CD4-positive, alpha-beta T cell treated with Interferon gamma for 1 hour (primary cell): ENCODE results near the gene CCDC38.

ENCODE experiments used
- DNase-seq: peaks from one replicate; pipeline ENCODE4 v3.0.0-alpha.2; 2020

Gene CCDC38

DNA sequence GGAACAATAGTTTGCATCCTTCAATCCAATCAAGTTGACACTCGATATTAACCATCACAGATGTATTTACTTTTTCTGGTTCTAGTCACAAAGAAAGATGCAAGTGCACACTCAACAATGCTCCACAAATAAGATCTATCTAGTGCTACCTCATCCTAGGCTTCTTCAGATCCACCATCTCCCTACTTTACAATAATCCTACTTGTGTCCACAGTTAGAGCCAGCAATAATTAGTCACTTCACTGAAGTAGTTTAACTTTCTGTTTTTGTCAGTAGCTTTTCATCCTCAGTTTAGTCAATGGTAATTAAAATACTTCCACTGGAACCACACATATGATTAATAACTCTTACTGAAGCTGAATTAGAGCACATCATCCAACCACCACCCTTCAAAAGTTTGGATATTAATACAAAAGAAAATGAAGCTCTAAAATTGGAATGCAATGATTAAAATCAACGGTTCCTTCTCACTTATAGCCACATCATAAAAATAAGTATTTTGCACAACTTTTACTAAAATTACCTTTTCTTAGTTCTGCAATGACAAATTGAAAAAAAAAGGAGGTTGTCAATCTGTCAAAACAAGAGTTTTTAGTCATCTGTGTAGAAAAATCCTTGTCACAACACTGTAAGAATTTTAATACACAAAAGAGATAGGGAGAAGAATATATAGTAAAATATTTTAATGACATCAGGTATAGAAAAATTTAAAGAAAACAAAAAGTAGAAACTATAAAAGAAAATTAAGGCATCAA is 111.9 kb downstream of the CCDC38 start:
- DNase-seq: no peak

DNA sequence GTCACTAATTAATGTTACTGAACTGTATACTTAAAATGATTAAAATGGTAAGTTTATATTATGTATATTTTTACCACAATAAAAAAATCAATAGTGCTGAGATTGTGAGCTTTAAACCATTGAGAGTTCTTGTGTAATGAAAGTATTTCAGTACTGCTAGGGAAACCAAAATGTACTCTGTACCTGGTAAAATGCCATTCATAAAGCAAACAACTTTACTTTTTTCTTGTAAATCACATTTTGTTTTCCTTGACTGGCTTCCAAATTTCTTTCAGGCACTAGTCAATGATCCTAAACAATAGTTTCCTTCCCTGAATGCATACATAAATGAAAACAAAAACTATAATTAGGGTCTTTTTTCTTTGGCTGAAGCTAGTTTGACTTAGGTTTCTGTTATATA is 113.0 kb downstream of the CCDC38 start:
- DNase-seq: no peak

DNA sequence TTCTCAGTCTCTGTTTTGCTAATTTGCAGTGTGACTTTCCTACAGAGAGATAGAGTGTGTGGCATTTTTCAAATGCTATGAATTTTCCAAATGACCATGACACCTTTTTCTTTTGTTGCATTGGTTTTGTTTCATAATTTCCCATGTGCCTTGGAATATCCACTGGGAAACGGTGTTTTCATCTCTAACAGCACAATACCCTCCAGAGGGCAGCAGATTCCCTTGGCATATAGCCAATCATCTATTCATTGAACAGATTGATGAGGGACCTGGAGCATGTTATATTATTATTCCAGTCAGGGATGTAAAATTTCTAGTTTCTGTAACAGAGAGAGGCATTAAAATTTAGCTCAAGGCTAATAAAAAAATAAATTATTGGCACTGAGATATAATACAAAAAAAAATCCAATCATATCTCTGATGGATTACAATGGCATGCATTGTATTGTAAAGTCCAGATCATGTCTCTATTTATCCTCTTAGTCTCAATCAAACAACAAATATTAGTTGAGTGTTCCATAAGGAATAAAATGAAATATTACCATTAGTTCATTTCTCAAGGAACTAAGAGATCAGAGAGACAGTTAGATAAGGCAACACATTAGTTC is 122.2 kb downstream of the CCDC38 start:
- no peak for DNase-seq
